T-helper 17 cell (primary cell): Measurements from ENCODE around the gene PRRT4. TPM values are rescaled to one million over a fixed set of nuclear protein-coding genes. Genes with fewer than 3 reads are reported as not detected.

Source experiments
- ATAC-seq: fragments of 150-1000 bp; cut with Tn5 transposase; 2 replicates; pipeline ENCODE4 v1.10.0; 2021; ENCODE audit warnings: mild to moderate bottlenecking, moderate library complexity
- DNase-seq, 3 donors: peaks; one replicate each; pipeline versions ENCODE4 v3.0.0 to v3.0.0-alpha.2; 2020 to 2021
- H3K9me3 ChIP-seq: one replicate; pipeline ENCODE4 v1.7.0; 2013; ENCODE audit warnings: low read length, mild to moderate bottlenecking; ENCODE audit not compliant: control insufficient read depth, poor library complexity, severe bottlenecking
- H3K27ac Mint-ChIP-seq: one replicate; pipeline ENCODE4 v1.8.0; 2022; ENCODE audit warnings: mild to moderate bottlenecking, moderate library complexity, mixed read lengths
- H3K27me3 Mint-ChIP-seq: one replicate; pipeline ENCODE4 v1.8.0; 2022; ENCODE audit warnings: mixed read lengths
- H3K36me3 Mint-ChIP-seq: one replicate; pipeline ENCODE4 v1.8.0; 2022; ENCODE audit warnings: low read depth, mixed read lengths
- H3K4me1 Mint-ChIP-seq: one replicate; pipeline ENCODE4 v1.8.0; 2022; ENCODE audit warnings: mild to moderate bottlenecking, mixed read lengths
- H3K4me3 Mint-ChIP-seq: one replicate; pipeline ENCODE4 v1.8.0; 2022; ENCODE audit warnings: mild to moderate bottlenecking, moderate library complexity, mixed read lengths
- total RNA-seq, 4 donors: library from RNA in 2 of 4; stranded (reverse) in 2 of 4; gene quantifications; one replicate each; pipeline ENCODE4 v1.2.3 and lab custom pipeline; 2022 to 2026

Gene PRRT4
- total RNA-seq, 2 donors from 2014 or later, result 0.65 TPM; not detected in 1

GRCh38 chr7:128378637-128379036, 17.1 kb upstream of the PRRT4 start:
- no peak overlapping the region for H3K4me3 Mint-ChIP-seq
- no peaks in the 10 kb centered on the region for H3K36me3 Mint-ChIP-seq
- ATAC-seq (no peak), DNase-seq (no peak)
- H3K27me3 Mint-ChIP-seq, result no peaks in the 10 kb centered on the region
- H3K9me3 ChIP-seq, result no peaks in the 10 kb centered on the region
- H3K4me1 Mint-ChIP-seq, result peaks cover 5% of the 10 kb centered on the region
- no peak overlapping the region for H3K27ac Mint-ChIP-seq

- no peak for ATAC-seq
- Mint-ChIP-seq H3K4me1 (peaks cover 5% of the 10 kb centered on the region), H3K27ac (no peak overlapping the region), H3K27me3 (peaks cover 4% of the 10 kb centered on the region), H3K4me3 (no peak overlapping the region), H3K36me3 (peaks cover 4% of the 10 kb centered on the region)
- DNase-seq, result no peak
- no peaks in the 10 kb centered on the region for H3K9me3 ChIP-seq
These were observed 14.6 kb upstream of the PRRT4 start for GRCh38 chr7:128376077-128376476.

GRCh38 chr7:128374041-128374440, 12.6 kb upstream of the PRRT4 start:
- ATAC-seq (no peak), DNase-seq (no peak)
- H3K9me3 ChIP-seq, result no peaks in the 10 kb centered on the region
- no peak overlapping the region for H3K4me3 Mint-ChIP-seq
- H3K27ac Mint-ChIP-seq, result no peak overlapping the region
- peaks cover 4% of the 10 kb centered on the region for H3K36me3 Mint-ChIP-seq
- H3K4me1 Mint-ChIP-seq, result no peaks in the 10 kb centered on the region
- peaks cover 13% of the 10 kb centered on the region for H3K27me3 Mint-ChIP-seq

- ATAC-seq (no peak), DNase-seq (no peak)
- H3K27ac Mint-ChIP-seq, result no peak overlapping the region
- no peaks in the 10 kb centered on the region for H3K9me3 ChIP-seq
- no peaks in the 10 kb centered on the region for H3K4me1 Mint-ChIP-seq
- H3K27me3 Mint-ChIP-seq, result peaks cover 14% of the 10 kb centered on the region
- no peak overlapping the region for H3K4me3 Mint-ChIP-seq
- H3K36me3 Mint-ChIP-seq, result peaks cover 4% of the 10 kb centered on the region
These were observed 12.1 kb upstream of the PRRT4 start for GRCh38 chr7:128373606-128374005.

- Mint-ChIP-seq H3K27me3 (peaks cover 37% of the 10 kb centered on the region), H3K27ac (no peak overlapping the region), H3K4me3 (no peak overlapping the region), H3K4me1 (peaks cover 3% of the 10 kb centered on the region), H3K36me3 (peaks cover 8% of the 10 kb centered on the region)
- DNase-seq (no peak), ATAC-seq (no peak)
- no peaks in the 10 kb centered on the region for H3K9me3 ChIP-seq
These were observed 9.0 kb upstream of the PRRT4 start for GRCh38 chr7:128370491-128370890.

- Mint-ChIP-seq H3K36me3 (peaks cover 12% of the 10 kb centered on the region), H3K4me1 (peaks cover 7% of the 10 kb centered on the region), H3K27ac (no peak overlapping the region), H3K4me3 (no peak overlapping the region), H3K27me3 (peaks cover 60% of the 10 kb centered on the region)
- DNase-seq (no peak), ATAC-seq (no peak)
- no peaks in the 10 kb centered on the region for H3K9me3 ChIP-seq
These were observed 5.5 kb upstream of the PRRT4 start for GRCh38 chr7:128366986-128367385.

GRCh38 chr7:128366300-128366699, 4.8 kb upstream of the PRRT4 start:
- peaks cover 10% of the 10 kb centered on the region for H3K36me3 Mint-ChIP-seq
- no peaks in the 10 kb centered on the region for H3K9me3 ChIP-seq
- DNase-seq, result no peak
- peaks cover 62% of the 10 kb centered on the region for H3K27me3 Mint-ChIP-seq
- peaks cover 11% of the 10 kb centered on the region for H3K4me1 Mint-ChIP-seq
- H3K27ac Mint-ChIP-seq, result no peak overlapping the region
- H3K4me3 Mint-ChIP-seq, result no peak overlapping the region
- no peak for ATAC-seq

GRCh38 chr7:128365432-128365831, 3.9 kb upstream of the PRRT4 start:
- Mint-ChIP-seq H3K27ac (no peak overlapping the region), H3K4me1 (peaks cover 16% of the 10 kb centered on the region), H3K27me3 (peaks cover 54% of the 10 kb centered on the region), H3K36me3 (peaks cover 10% of the 10 kb centered on the region), H3K4me3 (no peak overlapping the region)
- DNase-seq, result no peak
- no peak for ATAC-seq
- H3K9me3 ChIP-seq, result no peaks in the 10 kb centered on the region

GRCh38 chr7:128364166-128364870, 2.8 kb upstream of the PRRT4 start:
- H3K27me3 Mint-ChIP-seq, result peaks cover 57% of the 10 kb centered on the region
- H3K36me3 Mint-ChIP-seq, result peaks cover 10% of the 10 kb centered on the region
- no peaks in the 10 kb centered on the region for H3K9me3 ChIP-seq
- ATAC-seq (no peak), DNase-seq (no peak)
- H3K4me3 Mint-ChIP-seq, result no peak overlapping the region
- H3K27ac Mint-ChIP-seq, result no peak overlapping the region
- H3K4me1 Mint-ChIP-seq, result peaks cover 16% of the 10 kb centered on the region

GRCh38 chr7:128363261-128363721, 1.8 kb upstream of the PRRT4 start:
- Mint-ChIP-seq H3K36me3 (peaks cover 10% of the 10 kb centered on the region), H3K27me3 (peaks cover 60% of the 10 kb centered on the region), H3K4me3 (peak overlapping the region; percentile 31), H3K4me1 (peaks cover 16% of the 10 kb centered on the region), H3K27ac (no peak overlapping the region)
- ATAC-seq, result no peak
- DNase-seq, result no peak
- H3K9me3 ChIP-seq, result no peaks in the 10 kb centered on the region

- DNase-seq (no peak), ATAC-seq (no peak)
- peak overlapping the region; percentile 31 for H3K4me3 Mint-ChIP-seq
- H3K36me3 Mint-ChIP-seq, result peaks cover 10% of the 10 kb centered on the region
- H3K4me1 Mint-ChIP-seq, result peaks cover 16% of the 10 kb centered on the region
- H3K27me3 Mint-ChIP-seq, result peaks cover 61% of the 10 kb centered on the region
- no peaks in the 10 kb centered on the region for H3K9me3 ChIP-seq
- no peak overlapping the region for H3K27ac Mint-ChIP-seq
These were observed 1.2 kb upstream of the PRRT4 start for GRCh38 chr7:128362670-128363069.

GRCh38 chr7:128360359-128360678, 1.2 kb downstream of the PRRT4 start:
- Mint-ChIP-seq H3K4me1 (peaks cover 17% of the 10 kb centered on the region), H3K27ac (no peak overlapping the region), H3K4me3 (peak overlapping the region; percentile 92), H3K27me3 (peaks cover 50% of the 10 kb centered on the region), H3K36me3 (peaks cover 8% of the 10 kb centered on the region)
- ATAC-seq (no peak), DNase-seq (no peak)
- H3K9me3 ChIP-seq, result no peaks in the 10 kb centered on the region

GRCh38 chr7:128359939-128360338, 1.6 kb downstream of the PRRT4 start:
- peaks cover 46% of the 10 kb centered on the region for H3K27me3 Mint-ChIP-seq
- H3K27ac Mint-ChIP-seq, result no peak overlapping the region
- ATAC-seq, result no peak
- peaks cover 17% of the 10 kb centered on the region for H3K4me1 Mint-ChIP-seq
- H3K4me3 Mint-ChIP-seq, result no peak overlapping the region
- H3K9me3 ChIP-seq, result no peaks in the 10 kb centered on the region
- no peak for DNase-seq
- peaks cover 8% of the 10 kb centered on the region for H3K36me3 Mint-ChIP-seq

- peaks cover 17% of the 10 kb centered on the region for H3K4me1 Mint-ChIP-seq
These were observed 2.2 kb downstream of the PRRT4 start for GRCh38 chr7:128359336-128359735.

More at GRCh38 chr7:128359336-128359735, 2.2 kb downstream of the PRRT4 start:
- H3K27ac Mint-ChIP-seq, result no peak overlapping the region
- H3K27me3 Mint-ChIP-seq, result peaks cover 40% of the 10 kb centered on the region
- H3K36me3 Mint-ChIP-seq, result peaks cover 5% of the 10 kb centered on the region
- ATAC-seq, result no peak
- no peaks in the 10 kb centered on the region for H3K9me3 ChIP-seq
- DNase-seq, result no peak
- H3K4me3 Mint-ChIP-seq, result no peak overlapping the region
